Common myeloid progenitor, CD34-positive (primary cell): ENCODE data around the gene NFIB.

Experiments used
- CTCF ChIA-PET: fragments of 350-600 bp; sonication (Branson Sonifier 250); formaldehyde crosslinking; loops from one replicate; lab custom pipeline; 2021; ENCODE audit warnings: antibody characterized with exemption; lab: Charles Lee
- POLR2A ChIA-PET: fragments of 350-600 bp; sonication (Branson Sonifier 250); formaldehyde crosslinking; loops from one replicate; lab custom pipeline; 2021; ENCODE audit warnings: antibody characterized with exemption; lab: Charles Lee
- DNase-seq, 3 donors: peaks; one replicate each; pipeline versions ENCODE4 v3.0.0 to v3.0.0-alpha.2; 2013
- H3K27ac ChIP-seq, 2 experiments: 1 replicate in 1 of 2; 2 replicates in 1 of 2; pipeline ENCODE4 v1.7.0; 2013; ENCODE audit warnings: inconsistent platforms in 2 of 2, low read length in 2 of 2, mild to moderate bottlenecking in 2 of 2, low read depth in 1 of 2, moderate library complexity in 1 of 2; ENCODE audit not compliant: severe bottlenecking in 2 of 2, insufficient read depth in 1 of 2, poor library complexity in 1 of 2
- H3K27me3 ChIP-seq, 5 experiments: replicated peaks in 2 of 5; 1 replicate in 3 of 5; 2 replicates in 2 of 5; pipeline versions ENCODE4 v1.6.1 to v1.7.0; 2013; ENCODE audit warnings: low read length in 4 of 5, mild to moderate bottlenecking in 2 of 5, moderate library complexity in 2 of 5, inconsistent platforms in 1 of 5; ENCODE audit not compliant: insufficient read depth in 5 of 5, control insufficient read depth in 4 of 5
- H3K36me3 ChIP-seq, 4 experiments: 1 replicate in 2 of 4; 2 replicates in 2 of 4; pipeline versions ENCODE4 v1.6.1 to v1.7.0; 2013; ENCODE audit warnings: low read length in 3 of 4, control low read depth in 1 of 4, mild to moderate bottlenecking in 1 of 4; ENCODE audit not compliant: control insufficient read depth in 4 of 4, insufficient read depth in 4 of 4
- H3K4me1 ChIP-seq, 4 experiments: 1 replicate in 3 of 4; 2 replicates in 1 of 4; pipeline versions ENCODE4 v1.6.1 to v1.7.1; 2013; ENCODE audit warnings: low read length in 3 of 4, mild to moderate bottlenecking in 3 of 4, control low read depth in 1 of 4, inconsistent platforms in 1 of 4, moderate library complexity in 1 of 4; ENCODE audit not compliant: control insufficient read depth in 4 of 4, insufficient read depth in 4 of 4; ENCODE audit errors: control extremely low read depth in 1 of 4
- H3K4me3 ChIP-seq, 7 experiments: 1 replicate in 4 of 7; 2 replicates in 3 of 7; pipeline versions ENCODE4 v1.5.1 to v1.7.0; 2013; ENCODE audit warnings: mild to moderate bottlenecking in 7 of 7, low read length in 6 of 7, moderate library complexity in 6 of 7, inconsistent platforms in 2 of 7, low read depth in 2 of 7, control low read depth in 1 of 7; ENCODE audit not compliant: insufficient read depth in 4 of 7, control insufficient read depth in 1 of 7; ENCODE audit errors: extremely low read depth in 1 of 7
- H3K9me3 ChIP-seq, 5 experiments: 1 replicate in 4 of 5; 2 replicates in 1 of 5; pipeline versions ENCODE4 v1.6.1 to v1.7.1; 2013; ENCODE audit warnings: low read length in 4 of 5, mild to moderate bottlenecking in 2 of 5, inconsistent platforms in 1 of 5, low read depth in 1 of 5, moderate library complexity in 1 of 5; ENCODE audit not compliant: control insufficient read depth in 4 of 5, insufficient read depth in 2 of 5; ENCODE audit errors: control extremely low read depth in 1 of 5
- WGBS: methylation state at CpG from one replicate; pipeline ENCODE4 v1.1.5; 2013; ENCODE audit not compliant: insufficient coverage; 5-methylcytosine and 5-hydroxymethylcytosine counted together

NFIB gene

GRCh38 chr9:14300588-14300987 lies 13.4 kb downstream of the NFIB start:
- no peaks in the 10 kb centered on the region for H3K36me3 ChIP-seq
- no peak for DNase-seq
- 100% methylated on average over 3 of the region's 3 CpGs for WGBS
- no peak overlapping the region for H3K4me3 ChIP-seq
- peaks cover 0 to 59% (median 30%) of the 10 kb centered on the region in 5 experiments for H3K27me3 ChIP-seq
- ChIA-PET POLR2A (no interaction called here), CTCF (no interaction called here)
- H3K27ac ChIP-seq, result no peak overlapping the region
- no peaks in the 10 kb centered on the region for H3K4me1 ChIP-seq
- H3K9me3 ChIP-seq, result peaks cover 0 to 2% (median 0%) of the 10 kb centered on the region in 5 experiments

- CTCF ChIA-PET, result no interaction called here
- POLR2A ChIA-PET, result no interaction called here
- no peak for DNase-seq
- Histone ChIP-seq H3K9me3 (peaks cover 0 to 2% (median 0%) of the 10 kb centered on the region in 5 experiments), H3K4me3 (no peak overlapping the region), H3K4me1 (no peaks in the 10 kb centered on the region), H3K27ac (no peak overlapping the region), H3K27me3 (peaks cover 0 to 57% (median 30%) of the 10 kb centered on the region in 5 experiments), H3K36me3 (no peaks in the 10 kb centered on the region)
- WGBS, result 100% methylated on average over 7 of the region's 9 CpGs
Measured at GRCh38 chr9:14300040-14300439, 13.9 kb downstream of the NFIB start.

GRCh38 chr9:14298601-14299022 lies 15.3 kb downstream of the NFIB start:
- H3K4me3 ChIP-seq, result no peak overlapping the region
- ChIA-PET CTCF (interaction anchor here (0.7 kb wide), 1 partner anchor 55 kb away, joined by 4 read pairs; no protein-coding TSS in a partner anchor), POLR2A (no interaction called here)
- peaks cover 0 to 48% (median 23%) of the 10 kb centered on the region in 5 experiments for H3K27me3 ChIP-seq
- peaks cover 0 to under 1% (median 0%) of the 10 kb centered on the region in 5 experiments for H3K9me3 ChIP-seq
- no peak overlapping the region for H3K27ac ChIP-seq
- H3K36me3 ChIP-seq, result no peaks in the 10 kb centered on the region
- no peak for DNase-seq
- no peaks in the 10 kb centered on the region for H3K4me1 ChIP-seq
- 77% methylated on average over 5 of the region's 7 CpGs for WGBS

GRCh38 chr9:14296495-14297113 lies 17.3 kb downstream of the NFIB start:
- DNase-seq, result no peak
- ChIA-PET POLR2A (no interaction called here), CTCF (no interaction called here)
- no peak overlapping the region for H3K27ac ChIP-seq
- H3K36me3 ChIP-seq, result no peaks in the 10 kb centered on the region
- WGBS, result 100% methylated on average over 7 of the region's 7 CpGs
- H3K4me1 ChIP-seq, result no peaks in the 10 kb centered on the region
- H3K9me3 ChIP-seq, result no peaks in the 10 kb centered on the region
- no peak overlapping the region for H3K4me3 ChIP-seq
- peaks cover 0 to 32% (median 23%) of the 10 kb centered on the region in 5 experiments for H3K27me3 ChIP-seq

- peaks cover 0 to 22% (median 17%) of the 10 kb centered on the region in 5 experiments for H3K27me3 ChIP-seq
- no peaks in the 10 kb centered on the region for H3K4me1 ChIP-seq
- H3K9me3 ChIP-seq, result no peaks in the 10 kb centered on the region
- WGBS, result 100% methylated on average over 4 of the region's 8 CpGs
- ChIA-PET CTCF (interaction anchor here (0.9 to 1.2 kb wide), 2 partner anchors 10 to 59 kb away, joined by 3 read pairs; no protein-coding TSS in a partner anchor), POLR2A (no interaction called here)
- H3K4me3 ChIP-seq, result no peak overlapping the region
- no peaks in the 10 kb centered on the region for H3K36me3 ChIP-seq
- DNase-seq, result no peak
- H3K27ac ChIP-seq, result no peak overlapping the region
Measured at GRCh38 chr9:14294659-14295058, 19.3 kb downstream of the NFIB start.

- no peak for DNase-seq
- CTCF ChIA-PET, result interaction anchor here (0.9 to 1.2 kb wide), 2 partner anchors 9 to 60 kb away, joined by 3 read pairs; no protein-coding TSS in a partner anchor
- Histone ChIP-seq H3K4me1 (no peaks in the 10 kb centered on the region), H3K4me3 (no peak overlapping the region), H3K27me3 (peaks cover 0 to 22% (median 17%) of the 10 kb centered on the region in 5 experiments), H3K9me3 (no peaks in the 10 kb centered on the region), H3K36me3 (no peaks in the 10 kb centered on the region), H3K27ac (no peak overlapping the region)
- no CpG with 5 or more reads among the region's 3 CpGs for WGBS
- POLR2A ChIA-PET, result no interaction called here
Measured at GRCh38 chr9:14293801-14294200, 20.1 kb downstream of the NFIB start.

GRCh38 chr9:14292181-14292739 lies 21.7 kb downstream of the NFIB start:
- Histone ChIP-seq H3K4me1 (no peaks in the 10 kb centered on the region), H3K27ac (no peak overlapping the region), H3K36me3 (no peaks in the 10 kb centered on the region), H3K9me3 (no peaks in the 10 kb centered on the region), H3K4me3 (no peak overlapping the region), H3K27me3 (peaks cover 0 to 19% (median 11%) of the 10 kb centered on the region in 5 experiments)
- no peak for DNase-seq
- CTCF ChIA-PET, result no interaction called here
- no CpG with 5 or more reads among the region's 3 CpGs for WGBS
- POLR2A ChIA-PET, result no interaction called here
